A673 (cell line): ENCODE data around the gene TNFSF10. TPM values are rescaled to one million over a fixed set of nuclear protein-coding genes. Genes with fewer than 3 reads are reported as not detected.

Source experiments
- BruUV-seq: library from RNA; stranded (reverse); fragments of 400-500 nt; replicated peaks from 2 replicates; lab custom pipeline; 2021; lab: Mats Ljungman, UMichigan
- CTCF ChIA-PET: fragments of 300-600 bp; sonication (Branson Sonifier 250); formaldehyde crosslinking; loops from one replicate; lab custom pipeline; 2022; ENCODE audit warnings: antibody characterized with exemption; lab: Charles Lee
- POLR2A ChIA-PET: fragments of 300-600 bp; sonication (Branson Sonifier 250); formaldehyde crosslinking; loops from one replicate; lab custom pipeline; 2022; ENCODE audit warnings: antibody characterized with exemption; ENCODE audit not compliant: low non-redundant PET; lab: Charles Lee
- DNase-seq: peaks from one replicate; pipeline ENCODE4 v3.0.0-alpha.2; 2015; ENCODE audit warnings: low spot score
- H3K27ac ChIP-seq: fragments of 200-600 bp; sonication (generic); 2 replicates; pipeline ENCODE4 v1.5.1; 2016; ENCODE audit warnings: mixed run types, low read depth, mild to moderate bottlenecking, mixed read lengths, antibody characterized with exemption, low read length; ENCODE audit not compliant: poor library complexity, severe bottlenecking
- H3K27me3 ChIP-seq: fragments of 200-600 bp; sonication (generic); replicated peaks from 2 replicates; pipeline ENCODE4 v1.6.1; 2017; ENCODE audit warnings: mixed run types, low read depth, mild to moderate bottlenecking, mixed read lengths, antibody characterized with exemption, low read length; ENCODE audit not compliant: insufficient read depth, poor library complexity
- H3K36me3 ChIP-seq: fragments of 200-600 bp; sonication (generic); 2 replicates; pipeline ENCODE4 v1.6.1; 2016; ENCODE audit warnings: mixed run types, mild to moderate bottlenecking, mixed read lengths, antibody characterized with exemption, low read length; ENCODE audit not compliant: insufficient read depth, poor library complexity, severe bottlenecking
- H3K4me1 ChIP-seq: fragments of 200-600 bp; sonication (generic); 2 replicates; pipeline ENCODE4 v1.6.1; 2017; ENCODE audit warnings: mixed run types, mild to moderate bottlenecking, mixed read lengths, antibody characterized with exemption, low read length; ENCODE audit not compliant: insufficient read depth, poor library complexity, severe bottlenecking
- H3K4me3 ChIP-seq: fragments of 200-600 bp; sonication (generic); 2 replicates; pipeline ENCODE4 v1.5.1; 2016; ENCODE audit warnings: low read depth, mixed run types, mild to moderate bottlenecking, mixed read lengths, low read length; ENCODE audit not compliant: poor library complexity, severe bottlenecking
- H3K9me3 ChIP-seq: fragments of 200-600 bp; sonication (generic); 2 replicates; pipeline ENCODE4 v1.6.1; 2016; ENCODE audit warnings: mixed run types, low read depth, mild to moderate bottlenecking, mixed read lengths, antibody characterized with exemption, low read length; ENCODE audit not compliant: poor library complexity, severe bottlenecking
- EZH2 ChIP-seq: fragments of 200-600 bp; sonication (generic); IDR thresholded peaks from 2 replicates; pipeline ENCODE4 v1.6.1; 2017; ENCODE audit warnings: borderline replicate concordance, low read depth, mild to moderate bottlenecking, mixed read lengths, antibody characterized with exemption, low read length; ENCODE audit not compliant: poor library complexity, severe bottlenecking
- intact Hi-C: fragments of 100-400 bp; cut with micrococcal nuclease; formaldehyde crosslinking; loops from one replicate; pipeline ENCODE4 v1.10.0; 2022; ENCODE audit not compliant: unreplicated experiment
- total RNA-seq: library from RNA; stranded (reverse); gene quantifications from 2 replicates; pipeline ENCODE4 v1.2.3, GENCODE V29; 2021
- TF ChIP-seq, protein P1 (sequence below): fragments of 300-800, 200-600 bp; sonication (generic); conservative IDR thresholded peaks from 2 replicates; pipeline ENCODE4 v1.5.1; 2017; ENCODE audit warnings: low read depth, mild to moderate bottlenecking, antibody characterized with exemption, low read length, moderate library complexity, mixed read lengths

Gene TNFSF10
- total RNA-seq, 1 experiment from 2014 or later: not detected

DNA sequence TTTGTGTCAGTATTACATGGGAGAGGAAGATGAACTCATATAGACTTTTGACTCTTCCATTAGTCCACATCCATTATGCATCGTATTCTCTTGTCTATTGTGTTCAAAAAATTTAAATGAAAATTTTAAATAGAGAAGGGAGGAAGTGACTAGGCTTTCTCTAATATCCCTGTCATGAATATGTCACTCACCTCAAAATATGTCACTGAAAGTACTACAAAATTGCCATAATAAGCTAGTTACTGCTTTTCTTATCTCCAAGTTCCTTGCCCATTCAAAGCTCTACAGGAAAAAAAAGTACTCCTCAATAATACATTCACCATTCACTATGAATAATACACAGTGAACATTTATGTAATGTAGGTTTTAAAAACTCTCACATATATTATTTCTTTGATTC is 52.6 kb downstream of the TNFSF10 start:
- intact Hi-C loops: loop anchor here (10.0 kb wide), 1 partner anchor 1506 kb away; no protein-coding TSS in a partner anchor
- DNase-seq: peak; percentile 20
- H3K27ac ChIP-seq: no peak overlapping the region
- BruUV-seq: no TSS peak
- no peaks in the 10 kb centered on the region for H3K36me3 ChIP-seq
- peaks cover 7% of the 10 kb centered on the region for H3K9me3 ChIP-seq
- H3K27me3 ChIP-seq: no peaks in the 10 kb centered on the region
- ChIA-PET CTCF (no interaction called here), POLR2A (no interaction called here)
- TF ChIP-seq, protein P1, sequence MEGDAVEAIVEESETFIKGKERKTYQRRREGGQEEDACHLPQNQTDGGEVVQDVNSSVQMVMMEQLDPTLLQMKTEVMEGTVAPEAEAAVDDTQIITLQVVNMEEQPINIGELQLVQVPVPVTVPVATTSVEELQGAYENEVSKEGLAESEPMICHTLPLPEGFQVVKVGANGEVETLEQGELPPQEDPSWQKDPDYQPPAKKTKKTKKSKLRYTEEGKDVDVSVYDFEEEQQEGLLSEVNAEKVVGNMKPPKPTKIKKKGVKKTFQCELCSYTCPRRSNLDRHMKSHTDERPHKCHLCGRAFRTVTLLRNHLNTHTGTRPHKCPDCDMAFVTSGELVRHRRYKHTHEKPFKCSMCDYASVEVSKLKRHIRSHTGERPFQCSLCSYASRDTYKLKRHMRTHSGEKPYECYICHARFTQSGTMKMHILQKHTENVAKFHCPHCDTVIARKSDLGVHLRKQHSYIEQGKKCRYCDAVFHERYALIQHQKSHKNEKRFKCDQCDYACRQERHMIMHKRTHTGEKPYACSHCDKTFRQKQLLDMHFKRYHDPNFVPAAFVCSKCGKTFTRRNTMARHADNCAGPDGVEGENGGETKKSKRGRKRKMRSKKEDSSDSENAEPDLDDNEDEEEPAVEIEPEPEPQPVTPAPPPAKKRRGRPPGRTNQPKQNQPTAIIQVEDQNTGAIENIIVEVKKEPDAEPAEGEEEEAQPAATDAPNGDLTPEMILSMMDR: no peak
- no peak for TF ChIP-seq EZH2
- no peaks in the 10 kb centered on the region for H3K4me1 ChIP-seq
- no peak overlapping the region for H3K4me3 ChIP-seq

DNA sequence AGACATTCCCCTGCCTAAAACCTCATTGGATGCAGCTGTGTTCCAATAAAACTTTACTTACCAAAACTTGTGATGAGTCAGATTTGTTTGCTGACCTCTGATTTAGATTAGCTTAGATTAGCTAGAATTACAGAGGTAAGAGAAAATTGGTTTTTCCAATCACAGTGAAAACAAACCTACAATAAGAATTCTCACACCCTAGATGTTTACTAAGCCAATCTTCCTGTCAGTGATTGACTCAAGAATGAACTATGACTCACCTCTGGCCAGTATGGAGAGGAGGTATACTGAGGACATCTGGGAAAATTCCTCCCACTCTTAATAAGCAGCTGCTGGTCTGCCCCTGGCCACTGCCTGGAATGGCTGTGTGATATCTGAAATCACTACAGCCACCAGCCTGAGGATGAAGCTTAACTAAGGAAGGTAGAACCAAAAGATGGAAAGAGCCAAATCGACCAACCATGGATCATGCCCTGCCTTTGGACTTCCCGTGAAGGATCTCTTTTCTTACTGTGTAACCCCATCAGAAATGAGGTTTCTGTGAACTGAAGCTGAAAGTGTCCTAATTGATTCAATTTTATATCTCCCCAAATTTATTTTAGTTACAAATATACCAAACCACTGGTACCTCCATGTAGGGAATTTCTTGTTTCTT is 55.9 kb downstream of the TNFSF10 start:
- Histone ChIP-seq H3K27me3 (no peaks in the 10 kb centered on the region), H3K4me3 (no peak overlapping the region), H3K27ac (no peak overlapping the region), H3K9me3 (peaks cover 7% of the 10 kb centered on the region), H3K36me3 (no peaks in the 10 kb centered on the region), H3K4me1 (no peaks in the 10 kb centered on the region)
- no TSS peak for BruUV-seq
- CTCF ChIA-PET: interaction anchor here (0.6 kb wide), 1 partner anchor 9 kb away, joined by 3 read pairs; no protein-coding TSS in a partner anchor
- DNase-seq: no peak
- POLR2A ChIA-PET: no interaction called here
- intact Hi-C loops: no loop called here
- TF ChIP-seq, protein P1: no peak
- TF ChIP-seq EZH2: no peak

DNA sequence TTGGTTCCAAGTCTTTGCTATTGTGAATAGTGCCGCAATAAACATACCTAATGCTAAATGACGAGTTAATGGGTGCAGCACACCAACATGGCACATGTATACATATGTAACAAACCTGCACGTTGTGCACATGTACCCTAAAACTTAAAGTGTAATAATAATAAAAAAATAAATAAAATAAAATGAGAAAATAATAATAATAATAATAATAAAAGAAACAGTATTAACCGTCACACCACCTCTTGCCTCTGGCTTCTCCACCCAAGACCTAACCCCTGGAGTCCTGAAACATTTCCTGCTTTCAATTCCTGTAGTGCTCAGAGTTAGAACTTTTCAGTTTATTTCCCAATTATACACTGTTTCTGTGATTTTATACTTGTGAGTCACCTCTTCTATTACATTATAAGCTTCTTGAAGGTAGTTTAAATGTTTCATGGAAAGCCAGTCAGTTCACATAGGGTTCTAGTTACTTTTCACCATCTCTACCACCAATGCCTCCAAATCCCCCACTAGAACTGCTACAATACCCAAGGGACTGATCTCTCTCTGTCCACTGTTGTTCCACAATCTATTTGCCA is 56.6 kb downstream of the TNFSF10 start:
- Histone ChIP-seq H3K27me3 (no peaks in the 10 kb centered on the region), H3K4me3 (no peak overlapping the region), H3K9me3 (peaks cover under 1% of the 10 kb centered on the region), H3K36me3 (no peaks in the 10 kb centered on the region), H3K4me1 (no peaks in the 10 kb centered on the region), H3K27ac (no peak overlapping the region)
- intact Hi-C loops: no loop called here
- CTCF ChIA-PET: no interaction called here
- no peak for DNase-seq
- POLR2A ChIA-PET: no interaction called here
- TF ChIP-seq EZH2: no peak
- TF ChIP-seq, protein P1: no peak
- no TSS peak for BruUV-seq
